Smooth muscle cell (in vitro differentiated cells): Measurements from ENCODE around the gene TRPM1. TPM values are rescaled to one million over a fixed set of nuclear protein-coding genes. Genes with fewer than 3 reads are reported as not detected.

Source experiments
- DNase-seq: peaks from one replicate; lab custom pipeline; 2025; ENCODE audit not compliant: unreplicated experiment; lab: John Stamatoyannopoulos, UW
- H2AFZ ChIP-seq: fragments of 200-600 bp; sonication (generic); 2 replicates; pipeline ENCODE4 v1.6.0; 2016; ENCODE audit warnings: antibody characterized with exemption, low read depth, mild to moderate bottlenecking
- H3F3A ChIP-seq: fragments of 200-600 bp; sonication (generic); 2 replicates; pipeline ENCODE4 v1.6.0; 2017; ENCODE audit warnings: antibody characterized with exemption, low read depth
- H3K27ac ChIP-seq: fragments of 200-600 bp; sonication (generic); 2 replicates; pipeline ENCODE4 v1.5.1; 2016; ENCODE audit warnings: low read depth, mild to moderate bottlenecking
- H3K27me3 ChIP-seq: fragments of 200-600 bp; sonication (generic); 2 replicates; pipeline ENCODE4 v1.6.1; 2016; ENCODE audit warnings: low read depth, mild to moderate bottlenecking
- H3K36me3 ChIP-seq: fragments of 200-600 bp; sonication (generic); 2 replicates; pipeline ENCODE4 v1.5.1; 2016; ENCODE audit warnings: low read depth
- H3K4me1 ChIP-seq: fragments of 200-600 bp; sonication (generic); 2 replicates; pipeline ENCODE4 v1.5.1; 2016; ENCODE audit warnings: low read depth
- H3K4me2 ChIP-seq: fragments of 200-600 bp; sonication (generic); 2 replicates; pipeline ENCODE4 v1.6.0; 2016; ENCODE audit warnings: mild to moderate bottlenecking
- H3K4me3 ChIP-seq: fragments of 200-600 bp; sonication (generic); 2 replicates; pipeline ENCODE4 v1.5.1; 2016; ENCODE audit warnings: mild to moderate bottlenecking
- H3K79me2 ChIP-seq: fragments of 200-600 bp; sonication (generic); 2 replicates; pipeline ENCODE4 v1.6.0; 2016; ENCODE audit warnings: low read depth, mild to moderate bottlenecking
- H3K9ac ChIP-seq: fragments of 200-600 bp; sonication (generic); 2 replicates; pipeline ENCODE4 v1.6.0; 2016; ENCODE audit warnings: low read depth
- H3K9me3 ChIP-seq: fragments of 200-600 bp; sonication (generic); replicated peaks from 2 replicates; pipeline ENCODE4 v1.5.1; 2016; ENCODE audit warnings: low read depth
- H4K20me1 ChIP-seq: fragments of 200-600 bp; sonication (generic); 2 replicates; pipeline ENCODE4 v1.6.0; 2016; ENCODE audit warnings: low read depth
- WGBS: methylation state at CpG from one replicate; pipeline ENCODE4 v1.1.7; 2016; ENCODE audit warnings: low lambda C conversion rate; 5-methylcytosine and 5-hydroxymethylcytosine counted together
- polyA plus RNA-seq: library from polyadenylated mRNA; unstranded; fragments of >200 nt; fragmentation: Nextera tagmentation; extraction: Ambion mirVana; gene quantifications from 2 replicates; pipeline ENCODE4 v1.2.1, GENCODE V29; 2016
- total RNA-seq: library from RNA; depleted of rRNA; stranded (reverse); fragments of >200 nt; gene quantifications from 2 replicates; pipeline ENCODE4 v1.2.3, GENCODE V29; 2014
- TF ChIP-seq, protein P1 (sequence below): fragments of 200-600 bp; sonication (generic); IDR thresholded peaks from 2 replicates; pipeline ENCODE4 v1.5.1; 2017; ENCODE audit warnings: borderline replicate concordance, mild to moderate bottlenecking, antibody characterized with exemption; ENCODE audit not compliant: insufficient read depth, poor library complexity, severe bottlenecking

TRPM1 gene
- total and polyA plus RNA-seq, 2 experiments from 2014 or later: not detected

DNA sequence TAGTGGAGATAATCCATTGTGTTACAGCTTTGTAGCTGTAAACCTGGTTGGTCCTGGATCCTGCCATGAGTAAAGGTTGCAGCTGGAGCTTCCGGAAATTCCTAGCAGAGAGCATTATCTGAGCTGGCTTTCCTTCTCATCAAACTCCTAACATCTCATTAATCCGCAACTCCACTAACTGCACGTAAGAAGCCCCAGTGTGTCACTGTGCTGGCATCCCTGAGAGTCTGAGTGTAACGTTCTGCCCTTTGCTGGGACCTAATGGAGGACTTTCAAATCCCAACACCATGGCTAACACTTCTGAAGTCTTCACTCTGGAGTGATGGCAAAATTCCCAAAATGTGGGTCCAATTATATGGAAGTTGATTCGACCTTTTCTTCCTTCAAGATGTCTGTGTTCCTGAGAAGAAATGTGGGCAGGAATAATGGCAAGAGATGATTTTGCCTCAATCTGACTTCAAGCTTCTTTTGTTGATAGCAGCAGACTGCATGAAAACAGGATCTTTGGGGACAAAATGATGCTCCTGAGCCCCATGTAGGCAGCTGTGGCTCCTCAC lies 9.6 kb upstream of the TRPM1 start:
- Histone ChIP-seq H3K27me3 (no peaks in the 10 kb centered on the region), H3K4me2 (peak overlapping the region; percentile 39), H3K36me3 (no peaks in the 10 kb centered on the region), H3F3A (peaks cover 13% of the 10 kb centered on the region), H3K9me3 (no peaks in the 10 kb centered on the region), H2AFZ (no peak overlapping the region), H3K4me3 (no peak overlapping the region), H3K79me2 (no peaks in the 10 kb centered on the region), H3K4me1 (no peaks in the 10 kb centered on the region), H4K20me1 (no peaks in the 10 kb centered on the region), H3K9ac (peak overlapping the region; percentile 50), H3K27ac (peak overlapping the region; percentile 89)
- TF ChIP-seq, protein P1, sequence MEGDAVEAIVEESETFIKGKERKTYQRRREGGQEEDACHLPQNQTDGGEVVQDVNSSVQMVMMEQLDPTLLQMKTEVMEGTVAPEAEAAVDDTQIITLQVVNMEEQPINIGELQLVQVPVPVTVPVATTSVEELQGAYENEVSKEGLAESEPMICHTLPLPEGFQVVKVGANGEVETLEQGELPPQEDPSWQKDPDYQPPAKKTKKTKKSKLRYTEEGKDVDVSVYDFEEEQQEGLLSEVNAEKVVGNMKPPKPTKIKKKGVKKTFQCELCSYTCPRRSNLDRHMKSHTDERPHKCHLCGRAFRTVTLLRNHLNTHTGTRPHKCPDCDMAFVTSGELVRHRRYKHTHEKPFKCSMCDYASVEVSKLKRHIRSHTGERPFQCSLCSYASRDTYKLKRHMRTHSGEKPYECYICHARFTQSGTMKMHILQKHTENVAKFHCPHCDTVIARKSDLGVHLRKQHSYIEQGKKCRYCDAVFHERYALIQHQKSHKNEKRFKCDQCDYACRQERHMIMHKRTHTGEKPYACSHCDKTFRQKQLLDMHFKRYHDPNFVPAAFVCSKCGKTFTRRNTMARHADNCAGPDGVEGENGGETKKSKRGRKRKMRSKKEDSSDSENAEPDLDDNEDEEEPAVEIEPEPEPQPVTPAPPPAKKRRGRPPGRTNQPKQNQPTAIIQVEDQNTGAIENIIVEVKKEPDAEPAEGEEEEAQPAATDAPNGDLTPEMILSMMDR: no peak
- DNase-seq: no peak
- WGBS: 42% methylated on average over 5 of the region's 5 CpGs

DNA sequence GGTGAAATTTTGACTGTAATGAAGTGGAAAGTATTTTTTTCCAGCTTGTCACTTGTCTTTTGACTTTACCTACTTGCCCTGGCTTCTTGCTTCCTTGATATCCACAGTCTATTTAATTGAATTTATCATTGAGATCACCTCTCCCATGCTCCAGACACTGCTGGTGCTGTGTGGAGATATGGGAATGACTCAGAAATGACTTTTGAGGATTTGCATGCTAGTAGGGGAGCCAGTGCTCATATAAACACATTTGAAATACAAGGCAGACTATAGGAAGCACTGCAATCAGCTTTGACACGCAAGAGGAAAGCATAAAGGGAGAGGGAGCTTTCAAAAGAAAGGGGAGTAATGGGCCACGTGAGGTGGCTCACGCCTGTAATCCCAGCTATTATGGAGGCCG lies 7.3 kb upstream of the TRPM1 start:
- Histone ChIP-seq H3K9me3 (no peaks in the 10 kb centered on the region), H3K27me3 (no peaks in the 10 kb centered on the region), H3K4me2 (peak overlapping the region; percentile 28), H3K9ac (peak overlapping the region; percentile 28), H3K4me3 (no peak overlapping the region), H3K79me2 (no peaks in the 10 kb centered on the region), H4K20me1 (no peaks in the 10 kb centered on the region), H2AFZ (no peak overlapping the region), H3K4me1 (no peaks in the 10 kb centered on the region), H3F3A (peaks cover 18% of the 10 kb centered on the region), H3K36me3 (no peaks in the 10 kb centered on the region), H3K27ac (peak overlapping the region; percentile 89)
- WGBS: 23% methylated on average over 4 of the region's 4 CpGs
- DNase-seq: no peak
- TF ChIP-seq, protein P1: no peak

DNA sequence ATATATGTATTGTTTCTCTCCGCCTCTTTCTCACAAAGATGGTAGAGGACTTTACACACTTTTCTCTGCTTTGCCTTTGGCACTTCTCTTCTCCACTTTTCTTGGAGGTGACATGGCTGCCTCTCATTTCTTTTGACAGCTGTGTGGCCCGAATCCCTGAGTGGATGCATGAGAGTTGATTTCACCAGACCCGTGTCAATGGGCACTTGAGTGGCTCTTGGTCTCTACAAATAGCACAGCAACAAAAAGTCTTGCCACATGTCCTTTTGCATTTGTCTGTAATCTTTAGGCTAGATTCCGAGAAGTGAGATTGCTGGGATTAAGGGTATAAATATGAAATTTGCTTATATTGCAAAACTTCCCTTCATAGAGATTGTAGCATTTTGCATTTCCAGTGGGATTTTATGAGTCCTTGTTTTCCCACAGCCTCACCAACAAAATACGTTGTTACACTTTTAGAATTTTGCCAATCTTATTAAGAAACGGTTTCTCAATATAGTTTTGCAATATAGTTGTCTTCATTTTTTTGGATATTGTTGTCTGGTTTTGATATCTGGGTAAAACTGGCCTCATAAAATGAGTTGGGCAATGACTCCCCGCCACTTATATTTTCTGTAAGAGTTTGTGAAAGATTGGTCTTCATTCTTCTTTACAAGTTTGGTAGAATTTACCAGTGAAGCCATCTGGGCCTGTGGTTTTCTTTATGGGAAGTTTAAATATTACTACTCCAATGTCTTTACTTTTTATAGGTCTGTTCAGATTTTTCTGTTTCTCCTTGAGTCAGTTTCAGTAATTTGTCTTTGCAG lies 5.2 kb upstream of the TRPM1 start:
- H3K27me3 ChIP-seq: no peaks in the 10 kb centered on the region
- no peaks in the 10 kb centered on the region for H3K9me3 ChIP-seq
- WGBS: 39% methylated on average over 7 of the region's 7 CpGs
- no peak for DNase-seq
- peaks cover 18% of the 10 kb centered on the region for H3F3A ChIP-seq
- H3K79me2 ChIP-seq: no peaks in the 10 kb centered on the region
- H3K4me3 ChIP-seq: no peak overlapping the region
- H3K4me1 ChIP-seq: peaks cover 3% of the 10 kb centered on the region
- TF ChIP-seq, protein P1: no peak
- no peaks in the 10 kb centered on the region for H4K20me1 ChIP-seq
- peak overlapping the region; percentile 89 for H3K27ac ChIP-seq
- no peak overlapping the region for H3K9ac ChIP-seq
- H3K36me3 ChIP-seq: no peaks in the 10 kb centered on the region
- no peak overlapping the region for H2AFZ ChIP-seq
- H3K4me2 ChIP-seq: no peak overlapping the region
